IMR-90 (cell line): ENCODE data around the gene MED12.

ENCODE experiments used
- MAFK ChIP-seq: IDR thresholded peaks from 2 replicates; pipeline ENCODE4 v1.6.1; 2012; ENCODE audit warnings: low read depth, low read length, improper control_type of control experiment
- MAZ ChIP-seq: IDR thresholded peaks from 2 replicates; pipeline ENCODE4 v1.6.1; 2012; ENCODE audit warnings: low read depth, mild to moderate bottlenecking, low read length, improper control_type of control experiment, moderate library complexity, borderline replicate concordance
- MXI1 ChIP-seq: IDR thresholded peaks from 2 replicates; pipeline ENCODE4 v1.6.1; 2012; ENCODE audit warnings: low read depth, mild to moderate bottlenecking, low read length, moderate library complexity, borderline replicate concordance
- POLR2A ChIP-seq: IDR thresholded peaks from 2 replicates; pipeline ENCODE4 v1.6.1; 2012; ENCODE audit warnings: mild to moderate bottlenecking, low read depth, low read length
- RAD21 ChIP-seq: IDR thresholded peaks from 2 replicates; pipeline ENCODE4 v1.6.1; 2012; ENCODE audit warnings: low read length, improper control_type of control experiment
- RFX5 ChIP-seq: IDR thresholded peaks from 2 replicates; pipeline ENCODE4 v1.8.0; 2012; ENCODE audit warnings: low read depth, mild to moderate bottlenecking, low read length, moderate library complexity
- SMC3 ChIP-seq: fragments of 150-350 bp; IDR thresholded peaks from 2 replicates; pipeline ENCODE4 v1.6.1; 2016; ENCODE audit warnings: low read depth, mild to moderate bottlenecking, antibody characterized with exemption, low read length, moderate library complexity
- USF2 ChIP-seq: fragments of 150-350 bp; IDR thresholded peaks from 2 replicates; pipeline ENCODE4 v1.6.1; 2017; ENCODE audit warnings: mild to moderate bottlenecking, antibody characterized with exemption, low read length, low read depth
- TF ChIP-seq, protein P1 (sequence below): conservative IDR thresholded peaks from 2 replicates; pipeline ENCODE4 v1.5.1; 2012; ENCODE audit warnings: mild to moderate bottlenecking, low read depth, low read length, improper control_type of control experiment

- TF ChIP-seq, protein P1, sequence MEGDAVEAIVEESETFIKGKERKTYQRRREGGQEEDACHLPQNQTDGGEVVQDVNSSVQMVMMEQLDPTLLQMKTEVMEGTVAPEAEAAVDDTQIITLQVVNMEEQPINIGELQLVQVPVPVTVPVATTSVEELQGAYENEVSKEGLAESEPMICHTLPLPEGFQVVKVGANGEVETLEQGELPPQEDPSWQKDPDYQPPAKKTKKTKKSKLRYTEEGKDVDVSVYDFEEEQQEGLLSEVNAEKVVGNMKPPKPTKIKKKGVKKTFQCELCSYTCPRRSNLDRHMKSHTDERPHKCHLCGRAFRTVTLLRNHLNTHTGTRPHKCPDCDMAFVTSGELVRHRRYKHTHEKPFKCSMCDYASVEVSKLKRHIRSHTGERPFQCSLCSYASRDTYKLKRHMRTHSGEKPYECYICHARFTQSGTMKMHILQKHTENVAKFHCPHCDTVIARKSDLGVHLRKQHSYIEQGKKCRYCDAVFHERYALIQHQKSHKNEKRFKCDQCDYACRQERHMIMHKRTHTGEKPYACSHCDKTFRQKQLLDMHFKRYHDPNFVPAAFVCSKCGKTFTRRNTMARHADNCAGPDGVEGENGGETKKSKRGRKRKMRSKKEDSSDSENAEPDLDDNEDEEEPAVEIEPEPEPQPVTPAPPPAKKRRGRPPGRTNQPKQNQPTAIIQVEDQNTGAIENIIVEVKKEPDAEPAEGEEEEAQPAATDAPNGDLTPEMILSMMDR: peak; percentile 50
- no peak for TF ChIP-seq MAZ
- no peak for TF ChIP-seq MAFK
- no peak for TF ChIP-seq RFX5
- peak; percentile 35; the same call in 1 of the 2 replicates for TF ChIP-seq RAD21
- no peak for TF ChIP-seq POLR2A
- TF ChIP-seq SMC3: peak; percentile 28; the same call in 1 of the 2 replicates
- no peak for TF ChIP-seq MXI1
- no peak for TF ChIP-seq USF2
Measured at GRCh38 chrX:71098302-71098701, 20.1 kb upstream of the MED12 start.
